ENCODE measurements around the gene FAM171A1. TPM values are rescaled to one million over a fixed set of nuclear protein-coding genes. Genes with fewer than 3 reads are reported as not detected.
A peak's percentile ranks its signal among the peaks of the same experiment; 100 is the strongest.

The FAM171A1 gene
- total and polyA plus RNA-seq, 2 of the 13 experiments (the other 11 are each of a cell fraction or from before 2014, with no cell fraction given): 21.5 to 34.7 TPM

DNA sequence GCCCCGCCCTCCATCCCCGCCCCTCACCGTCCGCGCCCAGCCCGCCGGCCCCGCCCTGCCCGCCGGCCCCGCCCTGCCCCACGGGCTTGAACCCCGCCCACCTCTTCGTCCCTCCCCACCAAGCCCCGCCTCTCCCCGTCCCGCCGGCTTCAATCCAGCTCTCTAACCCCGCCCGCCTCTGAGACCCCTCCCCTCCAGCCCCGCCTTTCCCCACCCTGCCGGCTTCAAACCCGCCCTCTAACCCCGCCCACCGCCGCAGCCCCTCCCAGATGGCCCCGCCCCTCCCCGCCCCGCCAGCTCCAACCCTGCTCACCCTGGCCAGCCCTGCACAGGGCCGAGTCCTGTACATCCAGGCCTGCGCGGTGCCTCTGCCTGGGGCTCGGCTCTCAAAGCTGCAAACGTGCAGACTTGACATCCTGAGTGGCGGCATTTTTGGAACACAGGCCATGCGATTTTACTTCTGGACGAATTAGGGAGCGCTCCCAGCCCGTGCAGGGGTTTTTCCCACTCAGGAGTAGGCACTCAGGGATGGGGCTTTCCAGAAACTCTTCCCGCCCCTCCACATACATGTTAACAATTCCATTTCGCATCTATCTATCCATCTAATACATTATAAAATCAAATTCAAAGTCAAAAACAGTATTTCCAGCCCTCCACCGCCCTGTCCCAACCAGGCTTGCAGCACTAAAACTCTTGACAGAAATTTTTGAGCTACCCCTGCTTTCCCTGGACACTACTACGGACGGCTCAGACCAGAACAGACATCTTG is 202.1 kb downstream of the FAM171A1 start:
- H3K4me3 ChIP-seq (replicated peaks in 1 of 3; ENCODE audit: insufficient read depth in 1 of 3, low read depth in 2 of 3, low read length in 3 of 3): peak overlapping the region; percentile 62 to 65 (median 62)
- no peak for FAIRE-seq
- CTCF ChIA-PET (ENCODE audit: low intra/inter-chr PET ratio, low total read pairs): interaction anchor here (2.0 kb wide), 1 partner anchor 41 kb away, joined by 5 read pairs; no protein-coding TSS in a partner anchor
- no peak for TF ChIP-seq TAF15 (IDR thresholded peaks at IDR 0.05; ENCODE audit: low read depth, low read length, poor library complexity, severe bottlenecking)
- no peak for TF ChIP-seq ZSCAN12 (CRISPR knock-in tag; IDR thresholded peaks at IDR 0.05)
- peak; percentile 6 for TF ChIP-seq HNRNPK (IDR thresholded peaks at IDR 0.05; ENCODE audit: low read depth, low read length, poor library complexity, severe bottlenecking)
- peak; percentile 32; the same call in 1 of the 2 replicates for TF ChIP-seq SIN3A (IDR thresholded peaks at IDR 0.05; ENCODE audit: borderline replicate concordance, low read depth, low read length)
- peak; percentile 43; the same call in 1 of the 2 replicates for TF ChIP-seq ZFX (CRISPR knock-in tag; IDR thresholded peaks at IDR 0.05; ENCODE audit: low read depth)
- TF ChIP-seq HNF4G (IDR thresholded peaks at IDR 0.05; ENCODE audit: borderline replicate concordance, low read depth, low read length): no peak
- no peak for TF ChIP-seq HNF4G (CRISPR knock-in tag; IDR thresholded peaks at IDR 0.05; ENCODE audit: borderline replicate concordance, low read depth)
- peak; percentile 78 for TF ChIP-seq ZSCAN25 (CRISPR knock-in tag; IDR thresholded peaks at IDR 0.05)
- peak; percentile 17; the same call in 1 of the 2 replicates for TF ChIP-seq SAP130 (CRISPR knock-in tag; IDR thresholded peaks at IDR 0.05; ENCODE audit: low read depth)
- no peak for TF ChIP-seq HNRNPH1 (optimal IDR thresholded peaks at IDR 0.05; ENCODE audit: low read depth, low read length)
- no peak for TF ChIP-seq EED (CRISPR knock-in tag; IDR thresholded peaks at IDR 0.05)
- no peak for TF ChIP-seq ZNF777 (CRISPR knock-in tag; IDR thresholded peaks at IDR 0.05)
- TF ChIP-seq ZNF660 (CRISPR knock-in tag; IDR thresholded peaks at IDR 0.05; ENCODE audit: borderline replicate concordance, low read depth): no peak
- no peak for TF ChIP-seq ZNF367 (CRISPR knock-in tag; IDR thresholded peaks at IDR 0.05; ENCODE audit: borderline replicate concordance)
- TF ChIP-seq POLR2A (IDR thresholded peaks at IDR 0.05; ENCODE audit: insufficient read depth in 1 of 2, low read depth in 2 of 2, low read length in 2 of 2): peak in 1 of 2 experiments; percentile 79; a peak in 2 of 4 replicates
- peak; percentile 61; the same call in 1 of the 2 replicates for TF ChIP-seq EEA1 (CRISPR knock-in tag; IDR thresholded peaks at IDR 0.05; ENCODE audit: borderline replicate concordance)
- 0 out of 2 replicates have a peak, but pooled peaks have one; percentile 55 for TF ChIP-seq SP4 (CRISPR knock-in tag; IDR thresholded peaks at IDR 0.05)
- TF ChIP-seq GATA4 (IDR thresholded peaks at IDR 0.05; ENCODE audit: borderline replicate concordance, low read depth): 0 out of 2 replicates have a peak, but pooled peaks have one; percentile 12
- TF ChIP-seq MED1 (CRISPR knock-in tag; IDR thresholded peaks at IDR 0.05): 0 out of 2 replicates have a peak, but pooled peaks have one; percentile 5
- TF ChIP-seq SP1 (IDR thresholded peaks at IDR 0.05): no peak
- TF ChIP-seq SP1 (CRISPR knock-in tag; IDR thresholded peaks at IDR 0.05): no peak; the same call in none of the 2 replicates
- TF ChIP-seq HMGXB4 (CRISPR knock-in tag; IDR thresholded peaks at IDR 0.05; ENCODE audit: borderline replicate concordance in 1 of 2, low read depth in 1 of 2): no peak
- 0 out of 2 replicates have a peak, but pooled peaks have one; percentile 47 for TF ChIP-seq ZNF670 (CRISPR knock-in tag; IDR thresholded peaks at IDR 0.05; ENCODE audit: borderline replicate concordance)
- TF ChIP-seq TOE1 (CRISPR knock-in tag; IDR thresholded peaks at IDR 0.05): no peak

More for the DNA sequence above, 202.1 kb downstream of the FAM171A1 start:
- H3K9ac ChIP-seq (ENCODE audit: insufficient read depth, low read depth, low read length): peak overlapping the region; percentile 33
- H3K36me3 ChIP-seq (replicated peaks in 1 of 2; ENCODE audit: control insufficient read depth in 1 of 2, insufficient read depth in 2 of 2, low read length in 2 of 2): no peaks in the 10 kb centered on the region
- POLR2A ChIA-PET: interaction anchor here (0.6 to 2.3 kb wide), 11 partner anchors 9 to 291 kb away, joined by 3 to 17 read pairs (median 6); partner anchors contain the start of gene SUV39H2
- peaks cover 49% of the 10 kb centered on the region for H3K4me1 ChIP-seq (ENCODE audit: insufficient read depth, low read length)
- intact Hi-C loops (cut with micrococcal nuclease; ENCODE audit: unreplicated experiment): loop anchor here (10.0 kb wide), 3 partner anchors 64 to 176 kb away; no protein-coding TSS in a partner anchor
- 0% methylated on average over 27 of the region's 44 CpGs for WGBS (ENCODE audit: low lambda C conversion rate)
- DNase-seq (ENCODE audit: low spot score): peak; percentile 72
- H3K9me3 ChIP-seq (ENCODE audit: low read length): no peaks in the 10 kb centered on the region
- H4K20me1 ChIP-seq (ENCODE audit: insufficient read depth, low read length): 0 out of 2 replicates have a peak, but pooled peaks cover 3% of the 10 kb centered on the region
- peak; percentile 85 for ATAC-seq
- peak overlapping the region; percentile 26 for H3K27ac ChIP-seq (ENCODE audit: extremely low read length, insufficient read depth, low read length)
- in situ Hi-C loops (cut with HindIII; ENCODE audit: extremely low pct_ligation_motif_present, low pct_unique_long_range_greater_than_20kb): no loop called here
- H3K4me2 ChIP-seq (ENCODE audit: low read depth, low read length): peak overlapping the region; percentile 86
- H3K27me3 ChIP-seq (ENCODE audit: control insufficient read depth in 1 of 2, insufficient read depth in 2 of 2, low read length in 2 of 2): no peaks in the 10 kb centered on the region
- H3K79me2 ChIP-seq (ENCODE audit: insufficient read depth, low read length): peaks cover 40% of the 10 kb centered on the region
- peak overlapping the region; percentile 62 for H2AFZ ChIP-seq (ENCODE audit: low read length)
- BruUV-seq (replicated peaks): no TSS peak
